ENCODE results near the gene EPB41L4A.

- TF ChIP-seq CTCF (IDR thresholded peaks at IDR 0.05) = no peak
- TF ChIP-seq POLR2A (IDR thresholded peaks at IDR 0.05) = no peak
Measured at GRCh38 chr5:112179290-112179689, 239.8 kb downstream of the EPB41L4A start.

Measured in ovary (tissue), 3 donors.